ENCODE measurements around the gene GXYLT2.
A peak's percentile ranks its signal among the peaks of the same experiment; 100 is the strongest.
"Not testable (repeated sequence)": the region's sequence is repeated elsewhere in the genome, so short reads cannot be mapped to it uniquely, and the experiment has no call there.

Gene GXYLT2

DNA sequence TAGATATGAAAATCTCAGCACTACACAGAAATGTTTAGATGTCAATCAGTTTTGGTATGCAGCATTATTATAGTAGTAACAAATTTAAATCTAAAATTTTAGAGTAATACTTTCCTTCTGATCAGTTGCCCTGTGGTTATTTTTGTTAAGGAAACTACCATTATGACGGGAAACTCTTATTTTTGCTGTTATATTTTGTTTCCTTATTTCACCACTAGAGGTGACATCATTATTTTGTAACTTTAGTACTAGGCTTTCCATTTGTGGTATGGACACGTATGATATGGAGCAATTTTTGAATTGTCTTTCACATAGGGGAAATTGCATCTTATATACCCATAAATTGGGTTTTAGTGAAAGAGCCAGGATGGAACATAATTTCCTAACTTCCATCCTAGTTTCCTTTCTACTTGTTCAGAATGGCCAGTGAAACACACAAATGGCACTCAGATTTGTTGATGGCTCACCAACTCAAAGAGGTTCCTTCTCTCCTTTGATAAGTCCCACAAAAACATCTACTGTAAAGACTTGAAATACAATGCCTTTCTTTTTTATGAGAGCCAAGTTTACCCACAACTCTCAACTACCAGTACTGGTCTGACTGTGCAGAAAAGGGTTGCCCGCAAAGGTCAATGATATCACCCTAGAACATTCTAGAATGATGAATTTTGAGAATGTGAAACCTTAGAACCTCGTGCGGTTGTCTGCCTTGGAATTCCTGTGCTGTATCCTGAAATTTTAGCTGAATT is 89.4 kb downstream of the GXYLT2 start:
- no peak for DNase-seq

GRCh38 chr3:72982609-72983366 is 94.9 kb downstream of the GXYLT2 start:
- DNase-seq = no peak

DNA sequence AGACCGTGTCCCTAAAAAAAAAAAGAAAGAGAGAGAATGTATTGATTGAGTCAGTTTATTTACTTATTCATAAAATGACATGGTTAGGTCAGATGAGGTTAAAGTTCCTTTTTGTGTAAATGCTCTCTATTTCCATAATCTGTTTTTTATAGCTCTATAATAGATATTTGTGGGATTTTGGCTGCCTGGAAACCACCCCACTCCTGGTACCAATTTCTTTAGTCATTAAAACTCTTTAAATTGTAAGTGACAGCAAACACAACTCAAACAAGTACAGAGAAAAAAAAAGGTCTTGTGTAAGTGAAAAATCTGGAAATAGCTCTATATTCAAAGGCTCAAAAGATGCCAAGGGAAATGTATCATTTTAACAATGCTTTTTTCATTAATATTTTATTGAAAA is 97.7 kb downstream of the GXYLT2 start:
- DNase-seq = no peak

- no peak for DNase-seq
Observed at GRCh38 chr3:72990701-72991395, 103.0 kb downstream of the GXYLT2 start.

DNA sequence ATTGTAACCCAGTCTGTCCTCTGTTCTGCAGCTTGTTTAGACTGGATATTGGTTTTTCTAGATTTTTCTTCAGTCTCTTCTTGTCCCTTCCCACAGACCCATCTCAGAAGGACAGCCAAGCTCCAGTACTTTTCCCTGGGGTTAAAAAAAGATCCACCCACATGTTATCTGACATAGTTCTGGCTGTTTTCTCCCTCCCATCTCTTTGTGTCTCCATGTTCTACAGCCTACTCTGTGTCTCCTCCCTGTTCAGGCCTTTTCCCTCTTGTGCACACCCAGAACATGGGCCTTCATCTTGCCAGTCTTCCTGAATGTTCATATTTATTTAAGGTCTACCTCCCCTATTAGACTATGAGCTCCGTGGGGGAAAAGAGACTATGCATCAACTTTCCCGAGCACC is 103.7 kb downstream of the GXYLT2 start:
- no peak for DNase-seq

GRCh38 chr3:72993391-72993790 is 105.5 kb downstream of the GXYLT2 start:
- DNase-seq = no peak

GRCh38 chr3:72995337-72995736 is 107.5 kb downstream of the GXYLT2 start:
- no peak for DNase-seq

DNA sequence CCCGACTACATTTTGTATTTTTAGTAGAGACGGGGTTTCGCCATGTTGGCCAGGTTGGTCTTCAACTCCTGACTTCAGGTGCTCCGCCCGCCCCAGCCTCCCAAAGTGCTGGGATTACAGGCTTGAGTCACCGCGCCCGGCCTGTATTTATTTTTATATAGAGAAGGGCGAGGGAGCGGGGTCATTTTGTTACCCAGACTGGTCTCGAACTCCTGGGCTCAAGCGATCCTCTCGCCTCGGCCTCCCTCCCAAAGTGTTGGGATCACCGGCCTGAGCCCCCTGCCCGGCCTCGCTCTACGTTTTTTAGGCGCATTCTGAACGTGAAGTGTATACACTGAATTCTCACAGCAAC is 108.3 kb downstream of the GXYLT2 start:
- DNase-seq = no peak

- peak; percentile 81 for DNase-seq
Observed at GRCh38 chr3:72996473-72997333, 108.9 kb downstream of the GXYLT2 start, which contains the start of gene PPP4R2. Gene PPP4R2, plus strand, starts transcription at chr3:72996811. Its CDS starts 227 bp downstream, at chr3:72997038.

GRCh38 chr3:72997421-72997961 is 109.6 kb downstream of the GXYLT2 start:
- no peak for DNase-seq

DNA sequence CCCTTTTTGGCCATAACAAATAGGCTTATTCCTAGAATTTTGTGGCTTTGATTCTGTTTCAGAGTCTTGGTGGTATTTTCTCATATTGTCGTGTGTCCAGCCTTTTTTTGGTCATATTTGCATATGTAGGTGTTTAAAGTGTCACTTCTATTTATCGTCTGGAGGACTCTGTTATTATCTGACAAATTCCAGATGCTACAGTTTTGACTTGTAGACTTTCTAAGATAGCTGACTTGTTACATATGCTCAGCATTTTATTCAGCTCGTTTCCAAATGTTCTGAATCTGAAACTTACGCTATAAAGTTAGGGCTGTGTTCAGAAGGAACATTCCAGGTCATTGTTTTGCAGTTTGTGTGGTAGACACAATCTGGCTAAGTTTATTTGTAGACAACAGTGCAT is 110.6 kb downstream of the GXYLT2 start:
- DNase-seq = no peak

DNA sequence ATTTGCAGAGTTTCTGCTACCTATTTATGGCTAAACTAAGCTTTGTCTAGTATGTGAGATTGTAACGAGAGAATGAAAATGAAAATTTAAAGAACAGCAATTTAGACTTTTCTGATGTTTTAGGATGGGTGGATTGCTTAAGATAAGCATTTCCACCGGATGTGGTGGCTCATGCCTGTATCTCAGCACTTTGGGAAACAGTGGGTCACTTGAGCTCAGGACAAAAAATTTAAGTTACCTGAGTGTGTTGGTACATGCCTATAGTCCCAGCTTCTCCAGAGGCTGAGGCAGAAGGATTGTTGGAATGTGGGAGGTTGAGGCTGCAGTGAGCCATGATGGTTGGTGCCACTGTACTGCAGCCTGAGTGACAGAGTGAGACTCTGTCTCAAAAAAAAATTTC is 112.1 kb downstream of the GXYLT2 start:
- no peak for DNase-seq

DNA sequence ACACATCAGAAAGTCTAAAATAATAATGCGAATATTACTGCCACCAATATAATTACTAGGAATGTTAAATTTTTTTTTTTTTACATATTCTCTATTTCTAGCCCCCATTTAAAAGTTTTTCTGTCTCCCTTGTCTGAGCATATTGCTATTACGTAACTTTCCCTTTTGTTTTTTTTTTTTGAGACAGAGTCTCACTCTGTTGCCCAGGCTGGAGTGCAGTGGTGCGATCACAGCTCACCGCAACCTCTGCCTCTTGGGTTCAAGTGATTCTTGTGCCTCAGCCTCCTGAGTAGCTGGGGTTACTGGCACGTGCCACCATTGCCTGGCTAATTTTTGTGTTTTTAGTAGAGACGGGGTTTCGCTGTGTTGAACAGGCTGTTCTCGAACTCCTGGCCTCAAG is 115.2 kb downstream of the GXYLT2 start:
- not testable (repeated sequence) for DNase-seq

DNA sequence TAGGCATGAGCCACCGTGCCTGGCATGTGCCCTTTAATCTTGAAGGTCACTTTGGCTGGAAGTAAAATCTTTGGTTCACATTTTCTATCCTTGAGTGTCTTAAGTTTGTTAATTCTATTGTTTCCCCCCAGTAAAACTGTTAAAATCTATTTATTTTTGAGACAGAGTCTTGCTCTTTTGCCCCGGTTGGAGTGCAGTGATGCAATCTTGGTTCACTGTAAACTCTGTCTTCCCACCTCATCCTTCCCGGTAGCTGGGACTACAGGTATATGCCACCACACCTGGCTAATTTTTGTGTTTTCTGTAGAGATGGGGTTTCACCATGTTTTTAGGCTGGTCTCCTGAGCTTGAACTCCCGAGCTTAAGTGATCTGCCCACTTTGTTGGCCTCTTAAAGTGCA is 116.5 kb downstream of the GXYLT2 start:
- DNase-seq = no peak

- no peak for DNase-seq
Observed at GRCh38 chr3:73007992-73008712, 120.3 kb downstream of the GXYLT2 start.

GRCh38 chr3:73009008-73009407 is 121.2 kb downstream of the GXYLT2 start:
- DNase-seq = no peak

GRCh38 chr3:73009750-73010149 is 121.9 kb downstream of the GXYLT2 start:
- DNase-seq = no peak

GRCh38 chr3:73010158-73010557 is 122.3 kb downstream of the GXYLT2 start:
- no peak for DNase-seq

- DNase-seq = no peak
Observed at GRCh38 chr3:73018298-73018697, 130.5 kb downstream of the GXYLT2 start.

DNA sequence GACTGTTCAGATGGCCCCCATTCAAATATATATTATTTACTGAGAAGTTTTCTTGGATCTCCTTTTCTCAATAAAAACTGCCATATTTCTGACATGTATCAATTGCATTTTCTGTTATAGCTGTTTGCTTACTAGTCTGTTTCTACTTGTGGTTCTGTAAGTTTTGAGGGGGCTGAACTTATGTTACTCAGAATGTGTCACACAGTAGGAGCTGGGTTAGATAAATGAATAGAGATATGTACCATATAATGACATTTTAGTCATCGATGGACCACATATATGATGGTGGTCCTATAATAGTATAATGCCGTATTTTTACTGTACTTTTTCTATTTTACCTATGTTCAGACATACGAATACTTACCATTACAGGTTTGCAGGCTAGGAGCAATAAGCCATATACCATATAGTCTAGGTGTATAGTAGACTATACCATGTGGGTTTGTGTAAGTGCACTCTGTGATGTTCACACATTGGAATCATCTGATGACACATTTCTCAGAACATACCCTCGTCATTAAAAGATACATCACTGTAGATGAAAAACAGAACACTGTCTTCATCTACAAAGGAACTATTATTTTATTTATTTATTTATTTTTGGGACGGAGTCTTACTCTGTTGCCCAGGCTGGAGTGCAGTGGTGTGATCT is 131.1 kb downstream of the GXYLT2 start:
- DNase-seq = no peak

GRCh38 chr3:73021301-73021835 is 133.5 kb downstream of the GXYLT2 start:
- DNase-seq = no peak

Measured in NCI-H1092 (cell line).